IMR-90 (cell line): ENCODE results near the gene ZMIZ1.

Source experiments
- CEBPB ChIP-seq: IDR thresholded peaks from 2 replicates; pipeline ENCODE4 v1.6.1; 2012; ENCODE audit warnings: low read depth, low read length, improper control_type of control experiment
- CTCF ChIP-seq: conservative IDR thresholded peaks from 2 replicates; pipeline ENCODE4 v1.5.1; 2012; ENCODE audit warnings: mild to moderate bottlenecking, low read depth, low read length, improper control_type of control experiment
- FOS ChIP-seq: fragments of 150-350 bp; IDR thresholded peaks from 2 replicates; pipeline ENCODE4 v1.6.1; 2016; ENCODE audit warnings: low read depth, low read length
- MAFK ChIP-seq: IDR thresholded peaks from 2 replicates; pipeline ENCODE4 v1.6.1; 2012; ENCODE audit warnings: low read depth, low read length, improper control_type of control experiment
- POLR2A ChIP-seq: IDR thresholded peaks from 2 replicates; pipeline ENCODE4 v1.6.1; 2012; ENCODE audit warnings: mild to moderate bottlenecking, low read depth, low read length
- RAD21 ChIP-seq: IDR thresholded peaks from 2 replicates; pipeline ENCODE4 v1.6.1; 2012; ENCODE audit warnings: low read length, improper control_type of control experiment
- SMC3 ChIP-seq: fragments of 150-350 bp; IDR thresholded peaks from 2 replicates; pipeline ENCODE4 v1.6.1; 2016; ENCODE audit warnings: low read depth, mild to moderate bottlenecking, antibody characterized with exemption, low read length, moderate library complexity

- no peak for TF ChIP-seq CTCF
- no peak for TF ChIP-seq POLR2A
- no peak for TF ChIP-seq FOS
- no peak for TF ChIP-seq MAFK
- no peak for TF ChIP-seq CEBPB
- no peak for TF ChIP-seq SMC3
- no peak for TF ChIP-seq RAD21
Measured at GRCh38 chr10:79096514-79096913, 27.7 kb downstream of the ZMIZ1 start.
